Activated naive CD8-positive, alpha-beta T cell treated with anti-CD3 and anti-CD28 coated beads, Interleukin-2, amount 10 ng/mL, durations not matched to agents 7 days and 5 days (primary cell): Measurements from ENCODE around the gene UNC45A. TPM values are rescaled to one million over a fixed set of nuclear protein-coding genes. Genes with fewer than 3 reads are reported as not detected.

Experiments
- ATAC-seq: fragments of 150-1000 bp; cut with Tn5 transposase; one replicate; pipeline ENCODE4 v1.10.0; 2021; ENCODE audit warnings: low read depth, moderate library complexity
- POLR2A ChIA-PET: fragments of 350-600 bp; sonication (Branson Sonifier 250); formaldehyde crosslinking; loops from one replicate; lab custom pipeline; 2021; ENCODE audit warnings: antibody characterized with exemption; lab: Charles Lee
- DNase-seq: peaks from one replicate; pipeline ENCODE4 v3.0.0; 2021
- H3K27ac Mint-ChIP-seq: one replicate; pipeline ENCODE4 v1.8.0; 2022; ENCODE audit warnings: mild to moderate bottlenecking, mixed read lengths
- H3K27me3 Mint-ChIP-seq: one replicate; pipeline ENCODE4 v1.8.0; 2022; ENCODE audit warnings: mild to moderate bottlenecking, moderate library complexity, mixed read lengths
- H3K36me3 Mint-ChIP-seq: one replicate; pipeline ENCODE4 v1.8.0; 2021; ENCODE audit warnings: mild to moderate bottlenecking, mixed read lengths
- H3K4me1 Mint-ChIP-seq: one replicate; pipeline ENCODE4 v1.8.0; 2021; ENCODE audit warnings: mixed read lengths
- H3K4me3 Mint-ChIP-seq: one replicate; pipeline ENCODE4 v1.8.0; 2022; ENCODE audit warnings: mild to moderate bottlenecking, moderate library complexity, mixed read lengths
- H3K9me3 Mint-ChIP-seq: one replicate; pipeline ENCODE4 v1.8.0; 2021; ENCODE audit warnings: mixed read lengths
- total RNA-seq, 2 experiments: library from RNA; stranded (reverse); gene quantifications; one replicate each; pipeline ENCODE4 v1.2.3, GENCODE V29; 2021

The UNC45A gene
- total RNA-seq, 2 experiments from 2014 or later, result 77.9 to 78.6 TPM

DNA sequence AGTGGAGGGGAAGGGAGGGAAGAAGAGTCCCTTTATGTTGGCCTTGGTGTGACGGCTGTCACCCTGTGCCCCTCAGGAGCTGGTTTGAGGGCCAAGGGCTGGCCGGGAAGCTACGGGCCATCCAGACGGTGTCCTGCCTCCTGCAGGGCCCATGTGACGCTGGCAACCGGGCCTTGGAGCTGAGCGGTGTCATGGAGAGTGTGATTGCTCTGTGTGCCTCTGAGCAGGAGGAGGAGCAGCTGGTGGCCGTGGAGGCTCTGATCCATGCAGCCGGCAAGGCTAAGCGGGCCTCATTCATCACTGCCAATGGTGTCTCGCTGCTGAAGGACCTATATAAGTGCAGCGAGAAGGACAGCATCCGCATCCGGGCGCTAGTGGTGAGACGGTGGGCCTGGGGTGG lies 11.5 kb downstream of the UNC45A start:
- Mint-ChIP-seq H3K27me3 (no peaks in the 10 kb centered on the region), H3K4me1 (peaks cover 2% of the 10 kb centered on the region), H3K27ac (no peak overlapping the region), H3K36me3 (peaks cover 19% of the 10 kb centered on the region), H3K9me3 (no peaks in the 10 kb centered on the region), H3K4me3 (no peak overlapping the region)
- no peak for DNase-seq
- no peak for ATAC-seq
- POLR2A ChIA-PET, result interaction anchor here (0.6 to 2.5 kb wide), 4 partner anchors 8 to 95 kb away, joined by 3 to 8 read pairs (median 3); partner anchors contain the start of genes RCCD1 and UNC45A

DNA sequence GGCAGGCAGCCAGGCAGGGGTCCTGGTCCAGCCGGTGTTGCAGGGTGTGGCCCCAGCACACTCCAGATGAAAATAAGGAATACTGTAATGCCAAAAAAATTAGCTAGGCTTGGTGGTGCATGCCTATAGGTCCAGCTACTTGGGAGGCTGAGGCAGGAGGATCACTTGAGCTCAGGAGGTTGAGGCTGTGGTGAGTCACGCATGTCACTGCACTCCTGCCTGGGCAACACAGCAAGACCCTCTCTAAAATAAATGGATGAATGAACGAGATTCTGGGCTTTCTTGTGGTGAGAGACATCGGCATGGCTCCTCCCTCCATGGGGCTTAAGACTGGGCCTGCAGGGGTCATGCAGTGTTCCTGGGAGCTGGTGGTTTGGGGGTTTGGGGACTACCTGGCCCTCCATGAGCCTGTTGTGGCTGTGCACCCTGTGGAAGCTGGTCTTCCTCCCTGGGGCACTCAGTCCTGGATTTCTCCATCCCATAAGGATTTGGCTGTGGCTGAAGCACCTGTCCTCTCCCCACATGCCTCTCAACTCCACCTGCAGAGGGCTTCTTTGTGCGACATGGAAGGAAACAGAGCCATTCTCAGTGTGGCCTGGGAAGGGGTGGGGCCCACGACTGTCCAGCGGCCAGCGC lies 12.0 kb downstream of the UNC45A start:
- peaks cover under 1% of the 10 kb centered on the region for H3K4me1 Mint-ChIP-seq
- POLR2A ChIA-PET, result interaction anchor here (1.1 to 2.5 kb wide), 3 partner anchors 8 to 12 kb away, joined by 3 to 8 read pairs (median 3); partner anchors contain the start of genes RCCD1 and UNC45A
- no peak for ATAC-seq
- H3K27ac Mint-ChIP-seq, result no peak overlapping the region
- H3K27me3 Mint-ChIP-seq, result no peaks in the 10 kb centered on the region
- peaks cover 21% of the 10 kb centered on the region for H3K36me3 Mint-ChIP-seq
- no peaks in the 10 kb centered on the region for H3K9me3 Mint-ChIP-seq
- no peak overlapping the region for H3K4me3 Mint-ChIP-seq
- no peak for DNase-seq

DNA sequence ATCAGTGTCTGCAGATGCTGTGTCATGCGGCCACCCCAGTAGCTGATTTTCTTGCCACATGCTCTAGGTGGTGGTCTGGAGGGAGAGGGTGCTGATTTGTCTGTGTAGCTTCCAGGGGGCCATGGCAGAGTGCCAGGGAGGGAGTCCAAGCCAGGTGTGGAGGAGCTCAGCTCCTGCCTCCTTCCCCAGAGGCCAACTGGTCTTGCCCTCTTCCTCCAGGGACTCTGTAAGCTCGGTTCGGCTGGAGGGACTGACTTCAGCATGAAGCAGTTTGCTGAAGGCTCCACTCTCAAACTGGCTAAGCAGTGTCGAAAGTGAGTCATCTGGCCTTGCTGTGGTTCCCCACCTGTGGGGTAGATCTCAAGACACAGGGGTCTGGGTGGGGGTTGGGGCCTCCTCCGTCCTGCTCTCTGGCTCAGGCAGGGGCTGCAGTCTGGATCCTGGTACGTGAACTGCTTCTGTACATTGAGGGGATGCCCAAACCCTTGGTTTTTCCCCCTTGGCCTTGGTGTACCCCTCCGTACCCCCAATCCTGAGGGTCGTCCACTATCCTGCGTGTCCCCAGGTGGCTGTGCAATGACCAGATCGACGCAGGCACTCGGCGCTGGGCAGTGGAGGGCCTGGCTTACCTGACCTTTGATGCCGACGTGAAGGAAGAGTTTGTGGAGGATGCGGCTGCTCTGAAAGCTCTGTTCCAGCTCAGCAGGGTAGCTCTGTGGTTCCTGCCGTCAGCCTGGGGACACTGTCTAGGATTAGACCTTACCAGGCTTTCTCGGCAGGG lies 12.7 kb downstream of the UNC45A start:
- Mint-ChIP-seq H3K27ac (no peak overlapping the region), H3K9me3 (no peaks in the 10 kb centered on the region), H3K4me1 (no peaks in the 10 kb centered on the region), H3K36me3 (peaks cover 22% of the 10 kb centered on the region), H3K4me3 (no peak overlapping the region), H3K27me3 (no peaks in the 10 kb centered on the region)
- POLR2A ChIA-PET, result interaction anchor here (1.2 to 2.5 kb wide), 2 partner anchors 13 kb away, joined by 5 to 8 read pairs; partner anchors contain the start of gene UNC45A
- DNase-seq, result no peak
- ATAC-seq, result no peak

DNA sequence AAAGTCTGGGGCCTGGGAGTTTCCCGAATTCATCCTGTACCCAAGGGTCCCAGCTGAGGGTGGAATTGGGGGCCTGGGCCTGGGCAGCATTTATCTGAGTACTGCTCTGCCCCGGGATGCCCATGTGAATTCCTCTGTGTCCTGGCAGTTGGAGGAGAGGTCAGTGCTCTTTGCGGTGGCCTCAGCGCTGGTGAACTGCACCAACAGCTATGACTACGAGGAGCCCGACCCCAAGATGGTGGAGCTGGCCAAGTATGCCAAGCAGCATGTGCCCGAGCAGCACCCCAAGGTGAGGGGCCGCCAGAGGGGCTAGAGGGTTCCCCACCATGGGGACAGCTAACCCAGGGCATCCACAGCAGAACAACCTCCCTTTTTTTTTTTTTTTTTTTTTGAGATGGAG lies 13.4 kb downstream of the UNC45A start:
- no peak for DNase-seq
- no peaks in the 10 kb centered on the region for H3K27me3 Mint-ChIP-seq
- H3K36me3 Mint-ChIP-seq, result peaks cover 21% of the 10 kb centered on the region
- no peaks in the 10 kb centered on the region for H3K4me1 Mint-ChIP-seq
- POLR2A ChIA-PET, result interaction anchor here (0.8 to 1.2 kb wide), 2 partner anchors 10 to 14 kb away, joined by 5 read pairs; partner anchors contain the start of gene UNC45A
- H3K4me3 Mint-ChIP-seq, result no peak overlapping the region
- ATAC-seq, result no peak
- H3K9me3 Mint-ChIP-seq, result no peaks in the 10 kb centered on the region
- no peak overlapping the region for H3K27ac Mint-ChIP-seq

DNA sequence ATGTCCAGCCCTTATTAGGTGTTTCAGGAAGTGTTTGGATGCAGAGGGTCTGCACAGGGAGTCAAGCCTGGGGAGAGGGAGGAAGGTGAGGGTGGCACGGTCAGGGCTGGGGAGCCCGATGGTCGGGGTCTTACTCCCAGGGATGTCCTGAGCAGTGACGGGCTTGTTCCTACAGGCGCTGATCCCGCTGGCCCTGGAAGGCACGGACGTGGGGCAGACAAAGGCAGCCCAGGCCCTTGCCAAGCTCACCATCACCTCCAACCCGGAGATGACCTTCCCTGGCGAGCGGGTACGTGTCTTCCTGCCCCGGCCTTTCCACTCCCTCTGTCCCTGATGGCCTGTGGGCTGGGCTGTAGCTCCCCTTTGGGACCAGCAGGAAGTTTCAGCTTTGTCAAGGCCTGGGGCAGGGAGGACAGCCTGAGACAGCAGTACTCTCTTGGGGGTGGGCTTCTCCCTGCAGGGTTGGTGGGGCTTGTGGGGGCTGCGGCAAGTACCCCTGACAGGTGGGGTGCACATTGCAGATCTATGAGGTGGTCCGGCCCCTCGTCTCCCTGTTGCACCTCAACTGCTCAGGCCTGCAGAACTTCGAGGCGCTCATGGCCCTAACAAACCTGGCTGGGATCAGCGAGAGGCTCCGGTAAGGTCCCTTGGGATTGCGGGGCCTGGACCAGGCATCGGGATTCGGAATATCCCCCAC lies 15.0 kb downstream of the UNC45A start:
- no peaks in the 10 kb centered on the region for H3K27me3 Mint-ChIP-seq
- no peaks in the 10 kb centered on the region for H3K9me3 Mint-ChIP-seq
- H3K27ac Mint-ChIP-seq, result no peak overlapping the region
- no peak overlapping the region for H3K4me3 Mint-ChIP-seq
- DNase-seq, result no peak
- POLR2A ChIA-PET, result no interaction called here
- peaks cover 3% of the 10 kb centered on the region for H3K4me1 Mint-ChIP-seq
- ATAC-seq, result no peak
- H3K36me3 Mint-ChIP-seq, result peaks cover 21% of the 10 kb centered on the region

DNA sequence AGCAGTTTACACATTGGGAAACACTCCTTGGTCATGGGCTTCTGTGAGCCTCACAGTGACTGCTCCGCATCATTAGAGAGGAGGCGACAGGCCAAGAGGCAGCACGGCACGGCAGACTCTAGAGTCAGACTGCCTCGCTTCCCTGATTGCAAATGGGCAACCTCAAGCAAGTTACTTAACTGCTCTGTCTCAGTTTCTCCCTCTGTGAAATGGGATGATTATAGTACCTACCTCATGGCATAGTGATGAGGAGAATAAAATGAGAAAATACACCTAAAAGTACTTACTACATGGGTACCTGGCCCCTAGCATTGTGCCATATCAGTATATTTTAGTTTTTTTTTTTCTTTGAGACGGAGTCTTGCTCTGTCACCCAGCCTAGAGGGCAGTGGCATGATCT lies 15.6 kb downstream of the UNC45A start:
- H3K9me3 Mint-ChIP-seq, result no peaks in the 10 kb centered on the region
- no peak overlapping the region for H3K4me3 Mint-ChIP-seq
- DNase-seq (no peak), ATAC-seq (no peak)
- no peak overlapping the region for H3K27ac Mint-ChIP-seq
- POLR2A ChIA-PET, result no interaction called here
- peaks cover 3% of the 10 kb centered on the region for H3K4me1 Mint-ChIP-seq
- peaks cover 21% of the 10 kb centered on the region for H3K36me3 Mint-ChIP-seq
- no peaks in the 10 kb centered on the region for H3K27me3 Mint-ChIP-seq

DNA sequence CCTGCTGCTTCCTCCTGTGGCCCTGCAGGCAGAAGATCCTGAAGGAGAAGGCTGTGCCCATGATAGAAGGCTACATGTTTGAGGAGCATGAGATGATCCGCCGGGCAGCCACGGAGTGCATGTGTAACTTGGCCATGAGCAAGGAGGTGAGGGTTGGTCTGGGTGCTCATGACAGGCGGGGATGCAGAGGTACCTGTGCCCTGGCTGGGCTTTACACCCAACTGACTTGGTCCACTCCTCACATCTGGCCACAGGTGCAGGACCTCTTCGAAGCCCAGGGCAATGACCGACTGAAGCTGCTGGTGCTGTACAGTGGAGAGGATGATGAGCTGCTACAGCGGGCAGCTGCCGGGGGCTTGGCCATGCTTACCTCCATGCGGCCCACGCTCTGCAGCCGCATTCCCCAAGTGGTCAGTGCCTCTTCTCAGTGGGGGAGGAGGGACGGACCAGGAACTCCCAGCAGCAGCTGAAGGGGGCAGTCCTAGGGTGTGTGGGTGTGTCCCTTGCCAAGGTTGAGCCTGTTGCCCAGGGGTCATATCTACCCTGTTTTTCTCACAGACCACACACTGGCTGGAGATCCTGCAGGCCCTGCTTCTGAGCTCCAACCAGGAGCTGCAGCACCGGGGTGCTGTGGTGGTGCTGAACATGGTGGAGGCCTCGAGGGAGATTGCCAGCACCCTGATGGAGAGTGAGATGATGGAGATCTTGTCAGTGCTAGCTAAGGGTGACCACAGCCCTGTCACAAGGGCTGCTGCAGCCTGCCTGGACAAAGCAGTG lies 18.0 kb downstream of the UNC45A start:
- Mint-ChIP-seq H3K27me3 (no peaks in the 10 kb centered on the region), H3K4me1 (peaks cover 12% of the 10 kb centered on the region), H3K9me3 (no peaks in the 10 kb centered on the region), H3K27ac (peak overlapping the region; percentile 42), H3K36me3 (peaks cover 23% of the 10 kb centered on the region), H3K4me3 (no peak overlapping the region)
- no peak for ATAC-seq
- POLR2A ChIA-PET, result interaction anchor here (2.0 to 4.9 kb wide), 3 partner anchors 18 to 68 kb away, joined by 10 to 55 read pairs (median 40); partner anchors contain the start of genes HDDC3, UNC45A and VPS33B
- DNase-seq, result no peak

DNA sequence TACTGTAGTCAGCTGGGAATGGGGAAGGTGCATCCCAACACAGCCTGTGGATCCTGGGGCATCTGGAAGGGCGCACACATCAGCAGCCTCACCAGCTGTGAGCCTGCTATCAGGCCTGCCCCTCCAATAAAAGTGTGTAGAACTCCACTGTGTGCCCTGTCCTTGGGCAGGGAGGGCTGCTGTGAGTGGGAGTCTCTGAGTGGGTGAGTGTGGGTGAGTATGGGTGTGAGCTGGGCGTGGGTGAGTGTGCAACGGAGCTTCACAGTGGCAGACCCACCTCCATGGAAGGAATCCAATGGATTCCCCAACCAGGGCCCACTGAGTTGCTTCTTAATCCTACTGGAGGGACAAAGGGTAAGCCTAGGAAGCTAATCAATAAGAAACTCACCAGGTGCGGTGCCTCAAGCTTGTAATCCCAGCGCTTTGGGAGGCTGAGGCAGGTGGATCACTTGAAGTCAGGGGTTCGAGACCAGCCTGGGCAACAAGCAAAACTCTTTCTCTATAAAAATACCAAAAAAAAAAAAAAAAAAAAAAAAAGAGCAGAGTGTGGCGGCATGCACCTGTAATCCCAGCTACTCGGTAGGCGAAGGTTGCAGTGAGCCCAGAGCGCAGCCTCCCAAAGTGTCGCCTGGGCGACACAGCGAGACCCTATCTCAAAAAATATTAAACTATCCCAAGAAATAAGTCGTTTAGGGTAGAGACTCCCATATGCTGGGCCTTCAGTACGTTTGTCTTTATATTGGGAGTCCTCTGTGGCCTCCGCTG lies 19.0 kb downstream of the UNC45A start:
- H3K9me3 Mint-ChIP-seq, result no peaks in the 10 kb centered on the region
- peak overlapping the region; percentile 86 for H3K4me3 Mint-ChIP-seq
- H3K36me3 Mint-ChIP-seq, result peaks cover 19% of the 10 kb centered on the region
- POLR2A ChIA-PET, result interaction anchor here (0.6 to 4.9 kb wide), 16 partner anchors 11 to 561 kb away, joined by 3 to 55 read pairs (median 5); partner anchors contain the start of genes BLM, HDDC3, MAN2A2 and PRC1
- no peaks in the 10 kb centered on the region for H3K27me3 Mint-ChIP-seq
- H3K4me1 Mint-ChIP-seq, result peaks cover 12% of the 10 kb centered on the region
- peak overlapping the region; percentile 94 for H3K27ac Mint-ChIP-seq
- DNase-seq (no peak), ATAC-seq (no peak)

DNA sequence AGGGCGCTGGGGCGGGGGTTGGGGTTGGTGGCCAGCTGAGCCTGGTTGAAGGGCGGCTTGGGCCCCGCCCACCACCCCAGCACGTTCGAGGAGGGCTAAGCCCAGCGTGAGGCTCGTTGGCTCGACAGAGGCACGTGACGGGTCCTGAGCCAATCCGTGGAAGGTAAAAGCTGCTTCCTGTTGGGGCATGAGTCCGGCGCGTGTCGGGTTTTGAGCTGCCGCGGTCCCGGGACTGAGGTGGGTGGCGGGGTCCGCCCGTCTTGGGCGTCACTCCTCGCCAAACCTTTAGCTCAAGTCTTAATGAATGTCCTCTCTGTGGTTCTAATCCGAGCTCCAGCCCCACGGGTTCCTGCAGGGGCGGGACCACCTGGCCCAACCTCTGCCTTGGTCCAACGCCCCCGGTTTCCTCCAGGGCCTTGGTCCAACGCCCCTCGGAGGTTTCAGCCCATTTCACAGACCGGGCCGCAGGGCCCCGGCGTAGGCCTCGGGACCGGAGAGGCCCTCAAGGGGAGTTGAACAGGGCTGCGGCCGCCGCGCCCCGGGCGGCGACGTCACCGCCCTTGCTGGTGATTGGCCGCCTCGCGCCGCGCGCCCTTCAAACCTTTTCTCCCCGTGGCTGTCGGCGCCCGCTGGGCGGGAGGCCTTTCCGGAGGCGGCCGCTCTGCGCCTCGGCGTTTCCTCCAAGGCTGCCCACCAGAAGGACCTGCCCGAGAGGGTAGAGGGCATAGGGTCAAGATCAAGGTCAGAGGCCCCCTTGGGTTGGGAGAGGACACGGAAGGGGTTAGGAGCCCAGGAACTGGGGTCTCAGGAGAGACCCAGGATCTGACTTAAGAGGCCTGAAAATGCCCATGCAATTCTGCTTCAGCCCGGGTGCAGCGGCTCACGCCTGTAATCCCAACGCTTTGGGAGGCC lies 19.9 kb downstream of the UNC45A start, which contains the start of gene RCCD1:
Gene RCCD1 (plus strand): TSS at position 173 of the 912 bp plus-strand sequence. CDS start 1,851 bp downstream, outside the sequence.
- no peaks in the 10 kb centered on the region for H3K27me3 Mint-ChIP-seq
- POLR2A ChIA-PET, result interaction anchor here (0.7 to 4.9 kb wide), 15 partner anchors 8 to 238 kb away, joined by 3 to 55 read pairs (median 5); partner anchors contain the start of genes BLM, HDDC3, MAN2A2 and PRC1

DNA sequence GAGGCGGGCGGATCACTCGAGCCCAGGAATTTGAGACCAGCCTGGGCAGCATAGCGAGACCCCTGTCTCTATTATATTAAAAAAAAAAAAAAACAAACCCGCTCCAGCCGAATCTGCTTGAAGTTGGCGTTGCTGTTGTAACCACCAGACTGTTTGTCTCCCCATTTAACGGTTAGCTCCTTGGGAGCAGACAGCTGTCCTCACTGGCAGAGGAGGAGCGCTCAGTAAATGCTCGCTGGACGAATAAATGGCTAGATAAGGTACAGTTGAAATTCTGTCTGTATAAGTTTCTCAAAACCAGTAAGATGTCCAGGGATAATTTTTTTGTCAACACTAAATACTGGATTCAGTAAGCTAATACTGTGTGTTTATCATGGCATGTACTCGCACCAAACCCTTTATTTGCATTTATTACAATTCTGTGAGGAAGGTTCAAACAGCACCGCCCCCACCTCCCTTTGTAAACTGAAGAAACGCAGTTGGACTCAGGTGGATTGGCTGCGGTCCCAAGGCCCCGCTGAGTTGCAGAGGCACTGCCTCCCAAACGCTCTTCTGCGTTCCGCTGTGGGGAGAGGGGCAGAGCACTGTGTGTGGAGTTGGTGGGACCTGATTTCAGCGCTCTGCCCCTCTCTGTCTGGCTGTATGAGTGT lies 20.7 kb downstream of the UNC45A start:
- no peaks in the 10 kb centered on the region for H3K27me3 Mint-ChIP-seq
- peak overlapping the region; percentile 94 for H3K27ac Mint-ChIP-seq
- H3K4me3 Mint-ChIP-seq, result peak overlapping the region; percentile 86
- POLR2A ChIA-PET, result interaction anchor here (0.6 to 4.9 kb wide), 6 partner anchors 16 to 1588 kb away, joined by 3 to 55 read pairs (median 4); partner anchors contain the start of genes HDDC3 and UNC45A
- no peaks in the 10 kb centered on the region for H3K9me3 Mint-ChIP-seq
- no peak for ATAC-seq
- H3K36me3 Mint-ChIP-seq, result peaks cover 19% of the 10 kb centered on the region
- DNase-seq, result no peak
- H3K4me1 Mint-ChIP-seq, result peaks cover 12% of the 10 kb centered on the region

More for the DNA sequence above, 19.9 kb downstream of the UNC45A start, which contains the start of gene RCCD1:
- peak; percentile 88 for DNase-seq
- Mint-ChIP-seq H3K9me3 (no peaks in the 10 kb centered on the region), H3K36me3 (peaks cover 19% of the 10 kb centered on the region), H3K27ac (peak within 1 kb of the TSS; percentile 94), H3K4me3 (peak within 1 kb of the TSS; percentile 86), H3K4me1 (peaks cover 12% of the 10 kb centered on the region)
- ATAC-seq, result peak; percentile 94
